Neural cell (in vitro differentiated cells): ENCODE results near the gene TMEM269.

ENCODE experiments used
- CTCF ChIP-seq: fragments of 450-650 bp; IDR thresholded peaks from 2 replicates; pipeline ENCODE4 v1.5.1; 2014; ENCODE audit warnings: antibody characterized with exemption, mild to moderate bottlenecking, moderate library complexity; ENCODE audit not compliant: poor library complexity, severe bottlenecking
- RAD21 ChIP-seq: fragments of 450-650 bp; conservative IDR thresholded peaks from 2 replicates; pipeline ENCODE4 v1.6.1; 2014; ENCODE audit warnings: antibody characterized with exemption, mild to moderate bottlenecking, moderate library complexity
- TAF1 ChIP-seq: IDR thresholded peaks from 2 replicates; pipeline ENCODE4 v1.6.1; 2012; ENCODE audit warnings: low read depth

DNA sequence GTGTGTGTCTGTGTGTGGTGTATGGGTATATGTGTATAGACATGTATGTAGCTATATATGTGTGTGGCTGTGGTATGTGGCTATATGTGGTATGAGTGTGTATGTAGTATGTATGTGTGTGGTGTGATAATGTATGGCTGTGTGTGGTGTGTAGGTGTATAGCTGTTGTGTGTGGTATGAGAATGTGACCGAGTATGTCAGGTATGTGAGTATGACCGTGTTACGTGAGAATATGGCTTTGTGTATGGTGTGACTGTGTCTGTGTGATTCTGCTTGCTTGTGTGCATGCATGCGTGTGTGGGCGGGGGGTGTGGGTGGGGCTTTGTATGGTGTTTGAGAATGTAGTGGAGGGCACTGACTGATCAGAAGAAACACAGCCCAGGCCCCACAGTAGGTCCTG lies 65.2 kb downstream of the TMEM269 start:
- no peak for TF ChIP-seq RAD21
- TF ChIP-seq CTCF, result no peak
- TF ChIP-seq TAF1, result no peak
